Ovary (tissue), 9 donors: Measurements from ENCODE around the gene CCDC110. TPM values are rescaled to one million over a fixed set of nuclear protein-coding genes. Genes with fewer than 3 reads are reported as not detected.

Experiments
- DNase-seq, 5 donors: peaks; one replicate each; pipeline ENCODE4 v3.0.0-alpha.2; 2019 to 2020
- H3K27ac ChIP-seq, 2 donors: fragments of 200-600 bp; one replicate each; pipeline versions ENCODE4 v1.5.1 to v1.8.0; 2019 to 2022
- H3K27me3 ChIP-seq: fragments of 200-600 bp; one replicate; pipeline ENCODE4 v1.8.0; 2022
- H3K36me3 ChIP-seq: fragments of 200-600 bp; sonication (generic); one replicate; pipeline ENCODE4 v1.5.1; 2019
- H3K4me1 ChIP-seq: one replicate; pipeline ENCODE4 v1.8.1; 2013; ENCODE audit warnings: mild to moderate bottlenecking, moderate library complexity; ENCODE audit not compliant: insufficient read depth
- H3K4me3 ChIP-seq: fragments of 200-600 bp; sonication (generic); one replicate; pipeline ENCODE4 v1.5.1; 2017
- H3K9me3 ChIP-seq, 2 donors: fragments of 200-600 bp in 1 of 2; sonication (generic) in 1 of 2; one replicate each; pipeline versions ENCODE4 v1.5.1 to v1.8.1; 2013 to 2019; ENCODE audit warnings: mild to moderate bottlenecking in 1 of 2, moderate library complexity in 1 of 2
- CTCF ChIP-seq, 3 donors: fragments of 450-650 bp in 2 of 3; fragments of 200-600 bp in 1 of 3; IDR thresholded peaks; one replicate each; pipeline versions ENCODE4 v1.5.1 to v1.8.0; 2016 to 2022; ENCODE audit warnings: antibody characterized with exemption in 3 of 3, mild to moderate bottlenecking in 1 of 3
- EP300 ChIP-seq: sonication (generic); formaldehyde crosslinking; IDR thresholded peaks from one replicate; pipeline ENCODE4 v1.6.1; 2017; ENCODE audit warnings: antibody characterized with exemption
- POLR2A ChIP-seq: fragments of 450-650 bp; IDR thresholded peaks from one replicate; pipeline ENCODE4 v1.6.1; 2017; ENCODE audit warnings: antibody characterized with exemption, mild to moderate bottlenecking, moderate library complexity
- WGBS, 3 donors: extraction: QIAGEN DNeasy Blood & Tissue Kit in 1 of 3; methylation state at CpG; one replicate each; pipeline versions ENCODE4 v1.1.5 to v1.1.7; 2013 to 2017; 5-methylcytosine and 5-hydroxymethylcytosine counted together
- intact Hi-C, 4 donors: fragments of 100-400 bp; cut with DNase I; formaldehyde crosslinking; loops; one replicate each; pipeline versions ENCODE4 v1.11.0 to v1.15.1; 2022 to 2023
- polyA plus RNA-seq, 2 donors: library from polyadenylated mRNA; stranded (reverse); fragments of 200-250 nt in 1 of 2; fragments of 350-450 nt in 1 of 2; fragmentation: Illumina TruSeq in 1 of 2; extraction: RNeasy Lipid Tissue Mini Kit (QIAGEN cat#74804) in 1 of 2; gene quantifications; one replicate each; pipeline ENCODE4 v1.2.3, GENCODE V29; 2013 to 2014
- total RNA-seq, 7 donors: library from RNA; depleted of rRNA in 2 of 7; stranded (reverse); fragments of >200 nt in 2 of 7; fragmentation: NEBNext Ultra II Directional in 3 of 7; extraction: Animal tissue kit (Norgen Biotek cat#: 25700) in 3 of 7; gene quantifications; one replicate each; pipeline versions ENCODE4 v1.1.0 to v1.2.4, GENCODE V29; 2016 to 2023
- donor health status: DM: no; HTN: no; CAD: no; lungs with moderate emphysema.
- donor health status: DM: no; HTN: no; CAD: no.
- donor health status: Bipolar disorder and iron deficiency.
- donor health status: DM: yes; HTN: yes; CAD: no.
- donor health status: DM: no; HTN: no; CAD: no.
- donor health status: DM: yes; HTN: yes; CAD: no.

The CCDC110 gene
- total and polyA plus RNA-seq, 9 donors = 1.8 to 6.4 (median 3.2) TPM

- Histone ChIP-seq H3K27me3 (no peaks in the 10 kb centered on the region), H3K36me3 (no peaks in the 10 kb centered on the region), H3K4me1 (peaks cover 1% of the 10 kb centered on the region), H3K9me3 (no peaks in the 10 kb centered on the region), H3K27ac (no peak overlapping the region), H3K4me3 (no peak overlapping the region)
- intact Hi-C loops = loop anchor here in 1 of 4 donors (5.0 kb wide), 1 partner anchor 130 kb away; no protein-coding TSS in a partner anchor
- TF ChIP-seq POLR2A = no peak
- no peak for TF ChIP-seq EP300
- no peak for TF ChIP-seq CTCF (IDR thresholded peaks at IDR 0.05)
- 9 to 22% (median 10%) methylated on average over 4 of the region's 4 CpGs for WGBS, 3 donors
- no peak for DNase-seq
These were observed 4.4 kb downstream of the CCDC110 start for GRCh38 chr4:185467101-185467500.

- DNase-seq = no peak
- Histone ChIP-seq H3K4me3 (no peak overlapping the region), H3K27me3 (no peaks in the 10 kb centered on the region), H3K36me3 (no peaks in the 10 kb centered on the region), H3K9me3 (no peaks in the 10 kb centered on the region), H3K4me1 (peaks cover 1% of the 10 kb centered on the region), H3K27ac (no peak overlapping the region)
- TF ChIP-seq EP300 = no peak
- intact Hi-C loops = loop anchor here in 1 of 4 donors (5.0 kb wide), 1 partner anchor 132 kb away; no protein-coding TSS in a partner anchor
- WGBS, 3 donors = 93 to 94% (median 94%) methylated on average over 3 of the region's 3 CpGs
These were observed 5.8 kb downstream of the CCDC110 start for GRCh38 chr4:185465707-185466106.

- no peaks in the 10 kb centered on the region for H3K9me3 ChIP-seq
- no peak overlapping the region for H3K27ac ChIP-seq
- H3K36me3 ChIP-seq = no peaks in the 10 kb centered on the region
- no peak for DNase-seq
- intact Hi-C loops = loop anchor here in 1 of 4 donors (5.0 kb wide), 1 partner anchor 132 kb away; no protein-coding TSS in a partner anchor
- TF ChIP-seq POLR2A (no peak), EP300 (no peak), CTCF (IDR thresholded peaks at IDR 0.05) (no peak)
- no peak overlapping the region for H3K4me3 ChIP-seq
- 8 to 24% (median 13%) methylated on average over 1 of the region's 1 CpG for WGBS, 3 donors
- peaks cover 1% of the 10 kb centered on the region for H3K4me1 ChIP-seq
- H3K27me3 ChIP-seq = no peaks in the 10 kb centered on the region
These were observed 6.6 kb downstream of the CCDC110 start for GRCh38 chr4:185464887-185465286.

GRCh38 chr4:185464183-185464582 is 7.3 kb downstream of the CCDC110 start:
- Histone ChIP-seq H3K36me3 (no peaks in the 10 kb centered on the region), H3K27ac (no peak overlapping the region), H3K9me3 (no peaks in the 10 kb centered on the region), H3K4me1 (peaks cover 1% of the 10 kb centered on the region), H3K27me3 (no peaks in the 10 kb centered on the region), H3K4me3 (no peak overlapping the region)
- no peak for DNase-seq
- WGBS, 3 donors = 66 to 75% (median 72%) methylated on average over 6 of the region's 6 CpGs
- intact Hi-C loops = no loop called here
- TF ChIP-seq CTCF (IDR thresholded peaks at IDR 0.05) (no peak), EP300 (no peak), POLR2A (no peak)

GRCh38 chr4:185463541-185463940 is 8.0 kb downstream of the CCDC110 start:
- TF ChIP-seq POLR2A (no peak), EP300 (no peak), CTCF (IDR thresholded peaks at IDR 0.05) (no peak)
- no peak overlapping the region for H3K27ac ChIP-seq
- intact Hi-C loops = no loop called here
- 85 to 96% (median 91%) methylated on average over 6 of the region's 6 CpGs for WGBS, 3 donors
- H3K4me1 ChIP-seq = no peaks in the 10 kb centered on the region
- H3K4me3 ChIP-seq = no peak overlapping the region
- no peaks in the 10 kb centered on the region for H3K27me3 ChIP-seq
- no peak for DNase-seq
- H3K36me3 ChIP-seq = no peaks in the 10 kb centered on the region
- no peaks in the 10 kb centered on the region for H3K9me3 ChIP-seq
